HG02885 (cell line): ENCODE data around the gene ABR.
"Not testable (repeated sequence)": the region's sequence is repeated elsewhere in the genome, so short reads cannot be mapped to it uniquely, and the experiment has no call there.

ENCODE experiments used
- ATAC-seq: cut with Tn5 transposase; IDR thresholded peaks from one replicate; pipeline ENCODE4 v1.9.1; 2021; ENCODE audit warnings: mild to moderate bottlenecking; ENCODE audit not compliant: unreplicated experiment, poor library complexity

The ABR gene

GRCh38 chr17:1124896-1125787, 54.6 kb downstream of the ABR start:
- ATAC-seq: no peak

- ATAC-seq: no peak
These were observed 55.7 kb downstream of the ABR start for GRCh38 chr17:1123921-1124715.

DNA sequence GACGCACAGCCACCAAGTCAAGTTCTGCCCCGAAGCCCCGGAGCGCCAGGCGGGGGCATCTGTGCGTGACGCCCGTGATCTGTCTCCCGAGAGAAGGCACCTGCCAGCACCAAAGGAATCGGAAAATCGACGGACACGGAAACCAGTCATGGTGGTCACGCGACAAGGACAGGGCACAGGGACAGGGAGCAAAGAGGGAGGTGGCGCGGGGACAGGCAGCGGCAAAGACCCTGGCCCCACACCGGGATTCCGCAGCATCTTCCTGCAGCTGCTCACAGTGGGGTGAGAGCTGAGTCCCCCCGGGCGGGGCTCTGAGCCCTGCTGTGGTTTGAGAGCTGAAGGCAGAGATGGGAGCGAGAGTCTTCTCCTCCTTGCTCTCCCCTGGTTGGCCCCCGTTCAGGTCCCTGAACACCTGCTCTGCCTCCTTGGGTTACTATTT, 56.4 kb downstream of the ABR start:
- ATAC-seq: no peak

GRCh38 chr17:1122533-1123392, 57.0 kb downstream of the ABR start:
- no peak for ATAC-seq

DNA sequence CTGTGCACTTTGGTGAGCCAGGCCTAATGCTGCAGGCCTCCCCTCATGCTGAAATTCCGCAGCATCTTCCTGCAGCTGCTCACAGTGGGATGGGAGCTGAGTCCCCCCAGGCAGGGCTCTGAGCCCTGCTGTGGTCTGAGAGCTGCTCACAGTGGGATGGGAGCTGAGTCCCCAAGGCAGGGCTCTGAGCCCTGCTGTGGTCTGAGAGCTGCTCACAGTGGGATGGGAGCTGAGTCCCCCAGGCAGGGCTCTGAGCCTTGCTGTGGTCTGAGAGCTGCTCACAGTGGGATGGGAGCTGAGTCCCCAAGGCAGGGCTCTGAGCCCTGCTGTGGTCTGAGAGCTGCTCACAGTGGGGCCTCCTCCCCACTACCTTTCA, 58.4 kb downstream of the ABR start:
- not testable (repeated sequence) for ATAC-seq

DNA sequence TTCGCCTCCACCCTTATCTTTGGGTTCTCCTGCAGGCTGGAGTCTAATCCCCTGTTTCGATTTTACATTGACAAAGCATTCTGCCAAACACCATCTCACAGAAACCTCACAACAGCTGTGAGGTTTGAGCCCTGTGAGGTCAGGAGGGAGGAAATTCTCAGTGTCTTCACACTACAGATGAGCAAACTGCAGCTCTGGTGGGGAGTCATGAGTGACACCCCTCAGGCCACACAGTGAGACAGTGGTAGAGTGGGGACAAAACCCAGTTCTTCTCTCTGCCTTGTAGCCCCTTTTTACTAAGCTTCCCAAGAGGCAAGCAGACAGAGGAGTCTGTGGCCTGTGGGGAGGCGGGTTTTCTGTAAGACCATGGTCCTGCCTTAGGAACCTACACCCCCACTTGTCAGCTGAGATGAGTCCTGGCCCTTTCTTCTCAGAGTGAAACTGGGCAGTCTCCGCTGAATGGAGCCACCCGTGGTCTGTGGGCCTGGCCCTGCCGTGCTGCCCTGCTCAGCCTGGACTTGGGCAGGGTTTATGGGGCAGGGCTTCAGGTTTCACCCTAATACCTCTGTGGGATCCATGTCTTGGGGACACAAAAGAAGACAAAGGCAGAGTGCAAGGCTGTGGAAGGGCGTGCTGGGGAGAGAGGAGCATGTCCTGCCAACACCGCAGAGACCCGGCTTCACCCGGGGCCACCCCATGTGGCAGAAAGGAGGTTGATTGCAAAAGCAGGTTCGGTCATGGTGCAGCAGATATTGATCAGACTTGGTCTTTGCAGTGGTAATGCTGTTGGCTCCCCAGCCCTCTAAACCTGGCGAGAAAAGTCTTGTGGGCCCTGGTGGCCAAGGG, 59.0 kb downstream of the ABR start:
- ATAC-seq: no peak

DNA sequence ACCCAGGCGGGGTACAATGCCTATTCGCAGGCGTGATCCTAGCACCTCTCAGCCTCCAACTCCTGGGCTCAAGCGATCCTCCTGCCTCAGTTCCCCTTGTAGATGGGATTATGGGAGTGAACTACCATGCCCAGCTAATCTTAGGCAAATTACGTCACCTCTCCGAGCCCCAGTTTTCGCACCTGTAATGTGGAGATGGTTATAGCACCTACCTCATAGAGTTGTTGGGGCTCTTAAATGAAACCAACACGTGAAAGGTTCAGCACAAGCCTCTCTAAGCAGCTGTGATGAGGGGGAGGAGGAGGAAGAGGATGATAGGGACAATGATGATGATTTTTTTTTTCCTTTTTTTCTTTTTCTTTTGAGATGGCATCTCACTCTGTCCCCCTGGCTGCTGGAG, 59.9 kb downstream of the ABR start:
- no peak for ATAC-seq

DNA sequence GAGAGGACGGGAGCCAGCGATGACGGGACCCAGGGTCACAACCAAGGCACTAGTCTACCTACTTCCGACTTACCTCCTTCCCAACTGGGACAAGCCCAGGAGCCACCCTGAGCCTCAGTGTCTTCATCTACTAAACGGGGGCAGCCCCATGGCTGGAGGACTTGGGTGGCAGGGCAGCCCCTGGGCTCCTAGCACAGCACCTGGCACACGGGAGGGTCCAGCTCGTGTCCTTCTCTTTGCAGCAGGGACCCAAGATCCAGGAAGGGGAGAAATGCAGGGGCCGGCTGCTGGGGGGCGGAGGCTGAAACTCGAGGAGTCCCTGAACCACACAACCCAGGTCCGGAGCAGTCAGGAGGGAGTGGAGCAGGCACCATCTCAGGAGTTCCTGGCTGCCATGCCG, 63.2 kb downstream of the ABR start:
- ATAC-seq: no peak

DNA sequence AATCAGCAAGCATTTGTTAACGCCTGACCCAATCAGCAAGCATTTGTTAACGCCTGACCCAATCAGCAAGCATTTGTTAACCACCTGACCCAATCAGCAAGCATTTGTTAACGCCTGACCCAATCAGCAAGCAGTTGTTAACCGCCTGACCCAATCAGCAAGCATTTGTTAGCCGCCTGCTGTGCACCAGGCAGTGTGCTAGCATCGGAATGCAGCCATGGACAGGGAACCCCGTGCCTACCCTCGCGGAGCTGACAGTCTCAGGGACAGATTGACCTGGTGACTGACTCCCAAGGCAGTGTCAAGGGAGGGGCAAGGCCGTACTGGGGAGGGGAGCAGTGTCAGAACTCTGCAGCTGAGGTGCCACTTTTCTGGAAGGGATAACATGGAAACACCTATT, 66.9 kb downstream of the ABR start:
- no peak for ATAC-seq

DNA sequence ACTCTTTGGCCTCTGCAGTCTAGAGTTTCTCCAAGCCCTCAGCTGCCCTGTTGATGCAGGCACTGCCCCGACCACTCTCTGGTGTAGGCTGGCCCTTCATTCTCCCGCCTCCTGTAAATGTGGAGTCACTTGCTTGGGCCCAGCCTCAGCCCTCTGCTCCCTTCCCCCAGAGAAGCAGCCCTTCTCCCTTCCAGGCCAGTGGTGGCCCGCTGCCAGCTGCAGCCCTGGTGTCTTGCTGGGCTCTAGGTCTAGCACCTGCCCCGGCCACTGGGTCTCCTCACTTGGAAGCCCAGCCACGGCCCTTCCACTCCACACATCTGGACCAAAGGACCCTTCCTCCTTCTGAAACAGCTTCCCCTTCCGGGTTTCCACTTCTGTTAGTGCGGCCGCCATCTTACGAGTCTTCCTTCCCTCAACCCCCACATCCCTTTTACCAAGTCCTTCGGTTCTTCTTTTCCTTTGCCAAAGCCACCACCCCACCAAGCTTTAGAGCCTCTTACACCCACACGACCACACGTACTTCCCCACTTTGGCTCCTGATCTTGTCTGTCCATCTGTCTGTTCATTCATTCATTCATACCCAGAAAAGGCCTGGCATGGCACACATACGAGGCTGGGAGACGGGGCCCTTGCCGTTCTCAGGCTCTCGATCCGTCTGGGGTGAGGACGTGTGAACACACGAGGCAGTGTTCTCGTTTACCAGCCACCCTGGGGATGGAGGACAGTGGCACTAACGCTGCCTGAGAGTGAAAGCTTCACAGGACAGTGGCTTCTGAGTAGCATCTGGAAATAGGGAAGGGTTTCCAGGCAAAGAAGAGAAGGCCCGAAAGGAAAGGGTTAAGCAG, 68.0 kb downstream of the ABR start:
- ATAC-seq: no peak

DNA sequence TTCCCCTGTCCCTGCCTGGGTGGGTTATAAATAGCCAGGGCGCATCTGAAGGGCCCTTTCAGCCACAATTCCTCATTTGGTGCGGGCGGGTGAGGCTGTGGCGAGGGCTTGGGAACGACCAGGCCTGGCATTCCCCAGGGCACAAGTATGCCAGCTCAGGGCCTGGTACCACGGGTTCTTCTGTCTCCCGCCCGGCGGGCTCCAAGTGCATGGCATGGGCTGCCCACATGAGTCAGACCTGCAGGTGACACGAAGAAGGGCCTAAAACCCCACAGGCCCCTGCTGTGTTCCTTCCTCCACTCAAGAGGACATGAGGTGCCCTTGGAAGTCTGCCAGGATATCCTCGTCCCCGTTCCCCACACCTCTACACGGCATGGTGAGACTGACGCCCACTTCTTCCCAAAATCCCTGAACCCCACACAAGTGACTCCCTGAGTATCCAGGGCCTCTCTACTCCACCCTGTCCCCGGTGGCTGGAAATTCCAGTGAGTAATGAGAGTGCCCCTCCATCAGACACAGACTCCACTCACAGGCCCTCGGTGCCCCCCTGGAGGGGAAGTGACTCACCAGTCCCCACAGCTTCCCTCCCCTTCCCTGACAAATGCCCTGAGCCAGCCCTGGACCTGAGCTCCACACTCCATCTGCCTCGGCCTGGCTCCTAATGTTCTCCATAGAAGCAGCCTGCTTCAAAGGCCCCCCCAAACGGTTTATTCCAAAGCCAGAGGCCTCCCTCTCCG, 68.8 kb downstream of the ABR start:
- ATAC-seq: no peak

GRCh38 chr17:1110541-1110861, 69.3 kb downstream of the ABR start:
- ATAC-seq: no peak

DNA sequence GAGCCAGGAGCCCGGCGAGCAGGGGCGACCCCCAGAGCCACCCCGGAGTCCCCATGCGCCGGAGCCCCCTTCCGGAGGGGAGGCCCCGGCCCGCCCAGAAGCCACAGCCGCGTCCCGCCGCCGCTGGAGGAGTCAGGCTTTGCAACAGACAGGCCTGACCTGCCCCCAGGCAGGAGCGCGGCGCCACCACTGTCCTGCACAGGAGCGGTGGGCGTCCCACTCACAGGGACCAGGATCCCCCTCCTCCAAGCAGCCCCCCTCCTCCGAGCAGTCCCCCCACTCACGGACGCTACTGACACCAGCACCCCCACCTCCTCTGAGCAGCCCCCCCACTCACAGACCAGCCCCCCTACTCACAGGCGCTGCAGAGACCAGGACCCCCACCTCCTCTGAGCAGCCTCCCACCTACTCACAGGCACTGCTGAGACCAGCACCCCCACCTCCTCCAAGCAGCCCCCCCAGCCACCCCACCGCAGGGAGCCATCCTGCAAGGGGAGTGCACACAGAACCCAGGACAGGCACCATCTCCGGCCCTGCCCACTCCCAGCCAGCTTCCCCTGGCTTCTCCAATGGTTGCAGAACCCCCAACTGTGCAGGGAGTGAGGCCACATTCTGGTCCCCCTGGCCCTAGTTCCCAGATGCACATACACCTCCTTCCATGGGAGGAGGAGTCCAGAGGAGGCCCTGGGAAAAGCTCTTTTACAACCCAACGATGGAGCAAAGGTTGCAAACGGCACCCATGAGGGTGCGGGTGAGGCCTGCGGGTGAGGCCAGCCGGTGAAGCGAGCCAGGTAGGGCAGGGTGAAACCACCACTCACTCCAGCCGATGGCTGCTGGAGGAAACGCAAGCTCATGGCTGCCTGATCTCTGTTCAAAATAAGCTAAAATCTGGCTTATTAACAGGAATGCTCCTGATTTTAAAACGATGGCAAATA, 69.9 kb downstream of the ABR start:
- ATAC-seq: no peak

DNA sequence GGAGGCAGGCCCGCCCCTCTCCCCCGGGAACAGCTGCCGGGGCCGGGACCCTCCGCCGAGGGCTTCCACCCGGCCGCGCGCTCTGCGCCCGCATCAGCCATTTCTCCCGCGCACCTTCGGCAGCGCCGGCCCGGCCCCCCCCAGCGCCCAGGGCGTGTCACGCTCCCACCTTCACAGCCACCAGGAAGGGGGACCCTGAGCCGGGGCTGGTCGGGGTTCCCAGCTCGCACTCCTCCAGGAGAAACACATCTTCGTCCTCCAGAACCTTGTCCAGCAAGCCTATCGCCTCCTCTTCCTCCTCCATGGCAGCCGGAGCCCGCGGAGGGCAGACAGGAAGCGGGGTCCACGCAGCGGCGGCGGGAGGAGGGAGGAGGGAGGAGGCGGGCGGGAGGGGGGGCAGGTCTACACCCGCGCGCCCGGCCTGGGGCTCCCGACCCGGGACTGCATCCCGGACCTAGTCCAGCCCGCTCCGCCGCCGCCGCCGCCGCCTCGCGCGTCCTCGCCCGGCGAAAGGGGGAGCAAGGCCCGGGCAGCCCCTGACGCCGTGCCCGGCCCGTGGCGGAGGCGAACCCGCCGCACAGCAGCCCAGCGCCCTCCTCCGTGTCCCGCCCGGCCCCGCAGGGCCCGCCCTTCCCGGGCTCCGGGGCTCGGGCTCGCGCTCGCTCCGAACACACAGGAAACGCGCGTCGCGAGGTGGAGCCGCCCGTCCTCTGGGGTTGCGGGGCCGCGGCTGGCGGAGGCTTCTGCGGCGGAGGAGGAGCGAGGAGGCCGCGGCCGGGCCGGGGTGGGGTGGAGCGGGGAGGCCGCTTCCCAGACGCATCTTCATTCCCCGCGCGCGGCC, 70.8 kb downstream of the ABR start:
- ATAC-seq: no peak

- ATAC-seq: no peak
These were observed 71.4 kb downstream of the ABR start for GRCh38 chr17:1108478-1108764.

GRCh38 chr17:1107777-1108477, 71.9 kb downstream of the ABR start:
- ATAC-seq: no peak
